Ishikawa (cell line): ENCODE data around the gene SLC25A30.

Experiments used
- EP300 ChIP-seq: IDR thresholded peaks from 2 replicates; pipeline ENCODE4 v1.6.1; 2012; ENCODE audit warnings: borderline replicate concordance
- MAX ChIP-seq: IDR thresholded peaks from 2 replicates; pipeline ENCODE4 v1.6.1; 2012
- TF ChIP-seq, protein P1 (sequence below): IDR thresholded peaks from 2 replicates; pipeline ENCODE4 v1.6.1; 2012; ENCODE audit warnings: low read depth, mild to moderate bottlenecking

- TF ChIP-seq, protein P1, sequence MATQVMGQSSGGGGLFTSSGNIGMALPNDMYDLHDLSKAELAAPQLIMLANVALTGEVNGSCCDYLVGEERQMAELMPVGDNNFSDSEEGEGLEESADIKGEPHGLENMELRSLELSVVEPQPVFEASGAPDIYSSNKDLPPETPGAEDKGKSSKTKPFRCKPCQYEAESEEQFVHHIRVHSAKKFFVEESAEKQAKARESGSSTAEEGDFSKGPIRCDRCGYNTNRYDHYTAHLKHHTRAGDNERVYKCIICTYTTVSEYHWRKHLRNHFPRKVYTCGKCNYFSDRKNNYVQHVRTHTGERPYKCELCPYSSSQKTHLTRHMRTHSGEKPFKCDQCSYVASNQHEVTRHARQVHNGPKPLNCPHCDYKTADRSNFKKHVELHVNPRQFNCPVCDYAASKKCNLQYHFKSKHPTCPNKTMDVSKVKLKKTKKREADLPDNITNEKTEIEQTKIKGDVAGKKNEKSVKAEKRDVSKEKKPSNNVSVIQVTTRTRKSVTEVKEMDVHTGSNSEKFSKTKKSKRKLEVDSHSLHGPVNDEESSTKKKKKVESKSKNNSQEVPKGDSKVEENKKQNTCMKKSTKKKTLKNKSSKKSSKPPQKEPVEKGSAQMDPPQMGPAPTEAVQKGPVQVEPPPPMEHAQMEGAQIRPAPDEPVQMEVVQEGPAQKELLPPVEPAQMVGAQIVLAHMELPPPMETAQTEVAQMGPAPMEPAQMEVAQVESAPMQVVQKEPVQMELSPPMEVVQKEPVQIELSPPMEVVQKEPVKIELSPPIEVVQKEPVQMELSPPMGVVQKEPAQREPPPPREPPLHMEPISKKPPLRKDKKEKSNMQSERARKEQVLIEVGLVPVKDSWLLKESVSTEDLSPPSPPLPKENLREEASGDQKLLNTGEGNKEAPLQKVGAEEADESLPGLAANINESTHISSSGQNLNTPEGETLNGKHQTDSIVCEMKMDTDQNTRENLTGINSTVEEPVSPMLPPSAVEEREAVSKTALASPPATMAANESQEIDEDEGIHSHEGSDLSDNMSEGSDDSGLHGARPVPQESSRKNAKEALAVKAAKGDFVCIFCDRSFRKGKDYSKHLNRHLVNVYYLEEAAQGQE: no peak
- no peak for TF ChIP-seq MAX
- no peak for TF ChIP-seq EP300
Measured at GRCh38 chr13:45384474-45385174, 33.5 kb downstream of the SLC25A30 start.
